HEK293T (cell line): ENCODE results near the gene COMMD6.
"Not testable (repeated sequence)": the region's sequence is repeated elsewhere in the genome, so short reads cannot be mapped to it uniquely, and the experiment has no call there.

ENCODE experiments used
- CTCF ChIA-PET: fragments of 350-600 bp; formaldehyde crosslinking; extraction: SDS; loops from one replicate; lab custom pipeline; 2021; ENCODE audit warnings: antibody characterized with exemption, inconsistent platforms; lab: Yijun Ruan, JAX
- POLR2A ChIA-PET: fragments of 350-600 bp; formaldehyde crosslinking; extraction: SDS; loops from one replicate; lab custom pipeline; 2020; ENCODE audit warnings: antibody characterized with exemption, inconsistent platforms; lab: Yijun Ruan, JAX
- DNase-seq: peaks from one replicate; pipeline ENCODE4 v3.0.0; 2012; ENCODE audit warnings: mixed read lengths; ENCODE audit errors: extremely low spot score
- ARNT ChIP-seq: fragments of 450-650 bp; IDR thresholded peaks from 2 replicates; pipeline ENCODE4 v1.6.1; 2017; ENCODE audit warnings: mild to moderate bottlenecking
- BHLHE40 ChIP-seq: fragments of 450-650 bp; IDR thresholded peaks from 2 replicates; pipeline ENCODE4 v1.6.1; 2016; ENCODE audit warnings: mild to moderate bottlenecking, moderate library complexity, borderline replicate concordance
- CTBP1 ChIP-seq: fragments of 450-650 bp; IDR thresholded peaks from 2 replicates; pipeline ENCODE4 v1.6.1; 2016; ENCODE audit warnings: borderline replicate concordance
- ELF4 ChIP-seq: fragments of 450-650 bp; IDR thresholded peaks from 2 replicates; pipeline ENCODE4 v1.6.1; 2017; ENCODE audit warnings: antibody characterized with exemption
- FOXA1 ChIP-seq: fragments of 450-650 bp; IDR thresholded peaks from 2 replicates; pipeline ENCODE4 v1.6.1; 2016; ENCODE audit warnings: mild to moderate bottlenecking
- FOXK2 ChIP-seq: fragments of 450-650 bp; IDR thresholded peaks from 2 replicates; pipeline ENCODE4 v1.6.1; 2016; ENCODE audit warnings: mild to moderate bottlenecking
- FOXM1 ChIP-seq: fragments of 450-650 bp; IDR thresholded peaks from 2 replicates; pipeline ENCODE4 v1.6.1; 2017; ENCODE audit warnings: mild to moderate bottlenecking, borderline replicate concordance
- HDGF ChIP-seq: fragments of 450-650 bp; IDR thresholded peaks from 2 replicates; pipeline ENCODE4 v1.6.1; 2017; ENCODE audit warnings: antibody characterized with exemption, borderline replicate concordance
- L3MBTL2 ChIP-seq: fragments of 450-650 bp; conservative IDR thresholded peaks from 2 replicates; pipeline ENCODE4 v1.6.1; 2016; ENCODE audit warnings: mild to moderate bottlenecking
- LEF1 ChIP-seq: fragments of 450-650 bp; IDR thresholded peaks from 2 replicates; pipeline ENCODE4 v1.6.1; 2017; ENCODE audit warnings: mild to moderate bottlenecking, borderline replicate concordance
- NFRKB ChIP-seq: fragments of 450-650 bp; IDR thresholded peaks from 2 replicates; pipeline ENCODE4 v1.6.1; 2016; ENCODE audit warnings: mild to moderate bottlenecking, moderate library complexity
- SP1 ChIP-seq: fragments of 450-650 bp; IDR thresholded peaks from 2 replicates; pipeline ENCODE4 v1.6.1; 2017
- SUZ12 ChIP-seq: fragments of 450-650 bp; IDR thresholded peaks from 2 replicates; pipeline ENCODE4 v1.6.1; 2016; ENCODE audit warnings: mild to moderate bottlenecking
- TARDBP ChIP-seq: fragments of 450-650 bp; IDR thresholded peaks from 2 replicates; pipeline ENCODE4 v1.6.1; 2016
- ZNF384 ChIP-seq: fragments of 450-650 bp; IDR thresholded peaks from 2 replicates; pipeline ENCODE4 v1.6.1; 2016
- TF ChIP-seq, protein P1 (sequence below): fragments of 450-650 bp; IDR thresholded peaks from 2 replicates; pipeline ENCODE4 v1.6.1; 2016

Gene COMMD6

DNA sequence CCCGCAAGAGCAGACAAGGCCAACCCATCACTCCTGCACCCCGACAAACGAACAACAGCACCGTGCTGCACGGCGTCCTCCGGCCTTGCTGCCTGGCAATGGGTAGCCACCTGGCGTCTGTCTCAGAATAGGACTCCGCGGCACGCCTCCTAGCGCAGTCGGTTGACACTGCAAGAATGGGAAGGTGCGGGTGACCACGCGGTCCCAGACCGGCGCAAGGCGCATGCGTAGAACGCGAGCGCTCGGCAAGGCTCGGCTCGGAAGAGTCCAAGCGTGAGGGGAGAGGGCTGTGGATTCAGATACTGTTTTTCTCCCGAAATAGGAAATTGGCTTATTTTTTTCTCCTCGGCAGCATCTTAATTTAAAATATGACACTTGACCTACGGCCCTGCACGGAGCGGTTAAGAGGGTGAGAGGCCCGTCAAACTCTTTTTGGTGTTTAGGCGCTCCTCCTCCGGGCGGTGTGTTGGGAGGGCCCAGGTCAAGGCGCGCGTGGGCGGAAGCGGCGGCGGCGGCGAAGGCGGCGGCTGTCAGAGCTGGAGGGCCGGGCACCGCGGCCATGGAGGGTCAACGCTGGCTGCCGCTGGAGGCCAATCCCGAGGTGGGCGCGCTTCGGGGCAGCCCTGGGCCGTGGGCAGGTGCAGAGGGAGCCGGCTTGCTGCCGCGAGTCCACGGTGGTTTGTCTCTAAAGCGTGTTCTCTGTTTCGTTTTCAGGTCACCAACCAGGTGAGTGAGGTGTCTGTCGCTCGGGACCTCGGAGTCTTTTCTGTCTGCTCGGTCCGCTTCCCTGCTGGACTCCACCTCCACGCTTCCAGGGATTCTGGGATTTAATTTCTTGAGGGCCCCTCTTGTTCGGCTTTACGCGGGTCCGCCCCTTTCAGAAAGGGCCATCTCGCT is 11.9 kb upstream of the COMMD6 start, which contains the start of gene UCHL3:
Gene UCHL3 (plus strand): TSS at position 530 of the 897 bp plus-strand sequence. CDS start 30 bp downstream, at position 560.
- CTCF ChIA-PET, result interaction anchor here (0.6 to 1.2 kb wide), 6 partner anchors 8 to 184 kb away, joined by 3 to 4 read pairs (median 3); partner anchors contain the start of gene TBC1D4

DNA sequence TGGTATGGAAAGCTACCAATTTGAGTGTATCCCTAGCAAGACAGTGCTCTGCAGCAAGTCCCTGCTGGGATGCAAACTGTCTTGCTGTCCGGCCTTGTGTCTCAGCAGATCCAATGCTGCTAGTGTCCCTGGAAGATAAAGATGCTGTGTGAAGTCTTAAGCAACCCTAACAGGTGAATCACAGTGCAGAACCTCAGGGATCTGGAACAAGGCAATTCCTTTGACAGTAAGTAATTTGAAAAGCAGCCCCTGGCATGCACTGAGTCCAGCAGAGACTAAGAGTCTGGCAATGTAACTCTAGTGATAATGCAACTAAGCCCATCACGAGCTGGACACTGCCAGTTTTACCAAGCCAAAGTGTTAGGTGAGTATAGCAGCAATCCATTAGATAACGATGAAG is 10.3 kb upstream of the COMMD6 start:
- POLR2A ChIA-PET, result interaction anchor here (1.0 kb wide), 2 partner anchors 10 to 66 kb away, joined by 4 read pairs; partner anchors contain the start of genes COMMD6 and TBC1D4
- no peak for DNase-seq
- CTCF ChIA-PET, result interaction anchor here (0.6 to 1.3 kb wide), 2 partner anchors 116 to 342 kb away, joined by 3 to 4 read pairs; no protein-coding TSS in a partner anchor
- TF ChIP-seq HDGF (no peak), SP1 (no peak), FOXA1 (no peak)
- TF ChIP-seq, protein P1, sequence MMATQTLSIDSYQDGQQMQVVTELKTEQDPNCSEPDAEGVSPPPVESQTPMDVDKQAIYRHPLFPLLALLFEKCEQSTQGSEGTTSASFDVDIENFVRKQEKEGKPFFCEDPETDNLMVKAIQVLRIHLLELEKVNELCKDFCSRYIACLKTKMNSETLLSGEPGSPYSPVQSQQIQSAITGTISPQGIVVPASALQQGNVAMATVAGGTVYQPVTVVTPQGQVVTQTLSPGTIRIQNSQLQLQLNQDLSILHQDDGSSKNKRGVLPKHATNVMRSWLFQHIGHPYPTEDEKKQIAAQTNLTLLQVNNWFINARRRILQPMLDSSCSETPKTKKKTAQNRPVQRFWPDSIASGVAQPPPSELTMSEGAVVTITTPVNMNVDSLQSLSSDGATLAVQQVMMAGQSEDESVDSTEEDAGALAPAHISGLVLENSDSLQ, result no peak

More for the DNA sequence above, 11.9 kb upstream of the COMMD6 start, which contains the start of gene UCHL3:
- DNase-seq, result peak; percentile 100
- TF ChIP-seq FOXM1 (peak; percentile 74; the same call in 1 of the 2 replicates), ELF4 (peak; percentile 74), CTBP1 (0 out of 2 replicates have a peak, but pooled peaks have one; percentile 3), ZNF384 (no peak), BHLHE40 (peak; percentile 98), FOXA1 (no peak), L3MBTL2 (peak; percentile 98)
- TF ChIP-seq, protein P1, result no peak
- POLR2A ChIA-PET, result interaction anchor here (0.6 to 2.1 kb wide), 6 partner anchors 8 to 211 kb away, joined by 3 to 15 read pairs (median 4); partner anchors contain the start of genes COMMD6 and TBC1D4

DNA sequence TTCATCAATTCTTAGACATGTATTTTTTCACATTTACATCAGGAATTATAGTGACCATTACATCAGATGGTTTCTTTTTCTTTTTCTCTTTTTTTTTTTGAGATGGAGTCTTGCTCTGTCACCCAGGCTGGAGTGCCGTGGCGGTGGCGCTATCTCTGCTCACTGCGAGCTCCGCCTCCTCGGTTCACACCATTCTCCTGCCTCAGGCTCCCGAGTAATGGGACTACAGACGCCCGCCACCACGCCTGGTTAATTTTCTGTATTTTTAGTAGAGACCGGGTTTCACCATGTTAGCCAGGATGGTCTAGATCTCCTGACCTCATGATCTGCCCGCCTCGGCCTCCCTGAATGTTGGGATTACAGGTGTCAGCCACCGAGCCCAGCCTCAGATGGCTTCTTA is 7.7 kb upstream of the COMMD6 start:
- DNase-seq, CTCF ChIA-PET: not testable (repeated sequence)
- POLR2A ChIA-PET, result interaction anchor here (1.7 kb wide), 1 partner anchor 8 kb away, joined by 4 read pairs; the partner anchor contains the start of gene COMMD6

DNA sequence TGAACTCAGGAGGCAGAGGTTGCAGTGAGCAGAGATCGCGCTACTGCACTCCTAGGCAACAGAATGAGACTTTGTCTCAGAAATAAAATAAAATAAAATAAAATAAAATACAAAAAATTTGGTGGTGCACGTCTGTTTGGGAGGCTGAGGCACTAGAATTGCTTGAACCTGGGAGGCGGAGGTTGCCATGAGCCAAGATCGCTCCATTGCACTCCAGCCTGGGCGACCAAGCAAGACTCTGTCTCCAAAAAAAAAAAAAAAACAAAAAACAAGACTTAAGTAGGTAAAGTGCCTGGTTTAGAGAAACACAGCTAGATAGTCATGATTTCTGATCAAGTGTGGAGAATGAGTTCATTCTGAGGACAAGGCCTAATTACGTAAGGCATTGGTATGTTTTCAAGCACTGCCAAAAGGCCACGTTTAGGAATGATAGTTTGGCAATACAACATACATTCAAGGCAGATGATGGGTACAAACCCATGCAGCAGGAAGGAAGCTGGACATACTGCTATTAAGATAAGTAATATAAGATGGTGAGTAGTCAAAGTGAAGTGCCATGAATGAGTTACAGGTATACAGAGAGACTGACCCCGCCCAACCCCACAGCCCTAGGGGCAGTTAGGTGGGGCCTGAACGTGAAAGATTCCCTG is 7.2 kb upstream of the COMMD6 start:
- POLR2A ChIA-PET, result no interaction called here
- CTCF ChIA-PET, result no interaction called here
- no peak for DNase-seq

DNA sequence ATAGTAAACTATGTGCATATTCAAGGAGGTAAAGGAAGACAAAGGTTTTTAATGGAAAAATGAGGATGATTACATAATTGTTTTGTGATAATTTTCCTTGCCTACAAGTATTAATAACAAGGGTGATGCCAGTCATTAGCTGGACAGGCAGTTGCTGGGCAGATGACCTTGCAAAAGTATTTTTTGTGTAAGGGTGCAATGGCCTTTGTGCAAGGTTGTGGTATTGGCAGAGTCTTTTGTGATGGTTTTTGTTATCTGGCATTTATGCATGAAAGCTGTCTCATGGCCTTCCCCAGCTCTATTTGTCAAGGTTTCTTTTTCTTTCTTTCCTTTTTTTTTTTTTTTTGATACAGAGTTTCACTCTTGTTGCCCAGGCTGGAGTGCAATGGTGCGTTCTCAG is 4.3 kb upstream of the COMMD6 start:
- ChIA-PET POLR2A (interaction anchor here (1.3 kb wide), 1 partner anchor 7 kb away, joined by 6 read pairs; the partner anchor contains the start of gene UCHL3), CTCF (interaction anchor here (0.9 to 1.3 kb wide), 3 partner anchors 8 to 184 kb away, joined by 3 to 4 read pairs (median 4); partner anchors contain the start of gene UCHL3)

More for the DNA sequence above, 7.2 kb upstream of the COMMD6 start:
- no peak for TF ChIP-seq SUZ12
- TF ChIP-seq TARDBP, result no peak
- no peak for TF ChIP-seq HDGF
- TF ChIP-seq FOXK2, result no peak
- TF ChIP-seq ZNF384, result no peak
- no peak for TF ChIP-seq LEF1

DNA sequence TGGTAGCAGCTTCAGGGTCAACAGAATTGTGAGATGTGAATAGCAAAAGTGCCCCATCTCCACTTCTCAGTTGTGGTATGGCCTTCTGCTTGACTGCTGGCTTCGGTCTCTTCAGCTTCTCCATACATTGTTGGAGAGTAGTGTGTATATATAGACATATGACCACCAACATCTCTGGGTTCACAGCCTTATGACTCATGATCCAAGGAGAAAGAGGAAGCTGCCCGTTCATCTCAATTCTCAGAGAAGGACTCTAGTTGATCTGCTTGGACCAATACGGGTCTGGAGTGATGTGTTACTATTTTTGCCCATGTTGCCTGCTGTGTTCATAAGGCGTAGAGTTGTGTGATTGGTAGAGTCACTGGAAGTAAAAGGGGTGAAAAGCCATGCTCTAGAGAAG is 3.6 kb upstream of the COMMD6 start:
- DNase-seq, result no peak
- ChIA-PET CTCF (interaction anchor here (0.9 to 1.3 kb wide), 3 partner anchors 9 to 165 kb away, joined by 3 to 7 read pairs (median 4); partner anchors contain the start of genes TBC1D4 and UCHL3), POLR2A (interaction anchor here (0.8 to 1.3 kb wide), 2 partner anchors 8 to 11 kb away, joined by 3 to 6 read pairs; partner anchors contain the start of gene UCHL3)
- no peak for TF ChIP-seq HDGF

More for the DNA sequence above, 4.3 kb upstream of the COMMD6 start:
- DNase-seq, result no peak
- TF ChIP-seq LEF1 (no peak), ARNT (no peak), NFRKB (no peak), FOXA1 (no peak), FOXK2 (no peak), FOXM1 (no peak), CTBP1 (no peak), HDGF (no peak)
- TF ChIP-seq, protein P1, result no peak
